HepG2 (cell line): ENCODE results near the gene H1-8. TPM values are rescaled to one million over a fixed set of nuclear protein-coding genes. Genes with fewer than 3 reads are reported as not detected.
A peak's percentile ranks its signal among the peaks of the same experiment; 100 is the strongest.

Source experiments
- ATAC-seq: fragments of 200-7000 bp; cut with Tn5 transposase; 3 replicates; pipeline ENCODE4 v1.9.1; 2020; ENCODE audit warnings: mild to moderate bottlenecking, moderate library complexity
- BruUV-seq: library from RNA; stranded (reverse); fragments of 400-500 nt; replicated peaks from 2 replicates; lab custom pipeline; 2021; lab: Mats Ljungman, UMichigan
- CTCF ChIA-PET: fragments of 300-600 bp; formaldehyde crosslinking; extraction: SDS; loops from one replicate; lab custom pipeline; 2021; ENCODE audit warnings: low total read pairs, inconsistent platforms, low intra/inter-chr PET ratio; lab: Yijun Ruan, JAX
- POLR2A ChIA-PET: fragments of 350-600 bp; sonication (Branson Sonifier 250); formaldehyde crosslinking; loops from one replicate; lab custom pipeline; 2020; ENCODE audit warnings: antibody characterized with exemption, inconsistent platforms; lab: Yijun Ruan, JAX
- DNase-seq: peaks from one replicate; pipeline ENCODE4 v3.0.0-alpha.2; 2015; ENCODE audit warnings: low spot score
- FAIRE-seq: peaks from 3 replicates; lab custom pipeline; 2011; peaks lifted over from hg19 to GRCh38; lab: Jason Lieb, UNC
- H2AFZ ChIP-seq: one replicate; pipeline ENCODE4 v1.6.1; 2011; ENCODE audit warnings: low read length, inconsistent platforms
- H3K27ac ChIP-seq: fragments of 300-600 bp; 3 replicates; pipeline ENCODE4 v1.8.0; 2011; ENCODE audit warnings: mixed run types, mild to moderate bottlenecking, mixed read lengths, low read length, inconsistent platforms; ENCODE audit not compliant: insufficient read depth; ENCODE audit errors: extremely low read length
- H3K27me3 ChIP-seq, 2 experiments: fragments of 200-600 bp in 1 of 2; 2 replicates in 1 of 2; 3 replicates in 1 of 2; pipeline versions ENCODE4 v1.6.0 to v1.8.0; 2011; ENCODE audit warnings: low read length in 2 of 2, mild to moderate bottlenecking in 2 of 2, moderate library complexity in 2 of 2, inconsistent platforms in 1 of 2; ENCODE audit not compliant: insufficient read depth in 2 of 2, control insufficient read depth in 1 of 2
- H3K36me3 ChIP-seq, 2 experiments: fragments of 200-600 bp in 1 of 2; replicated peaks in 1 of 2; 2 replicates in 1 of 2; 3 replicates in 1 of 2; pipeline versions ENCODE4 v1.5.1 to v1.8.0; 2011; ENCODE audit warnings: low read length in 2 of 2, inconsistent platforms in 1 of 2; ENCODE audit not compliant: insufficient read depth in 2 of 2, control insufficient read depth in 1 of 2
- H3K4me1 ChIP-seq: 2 replicates; pipeline ENCODE4 v1.5.1; 2012; ENCODE audit warnings: low read length, inconsistent platforms; ENCODE audit not compliant: insufficient read depth
- H3K4me2 ChIP-seq: 2 replicates; pipeline ENCODE4 v1.6.0; 2011; ENCODE audit warnings: low read depth, low read length, inconsistent platforms
- H3K4me3 ChIP-seq, 3 experiments: fragments of 200-600 bp in 1 of 3; sonication (generic), shearing (Covaris generic) in 1 of 3; replicated peaks in 1 of 3; 2 replicates each; pipeline ENCODE4 v1.5.1; 2011 to 2016; ENCODE audit warnings: low read length in 3 of 3, inconsistent platforms in 2 of 3, low read depth in 2 of 3, mild to moderate bottlenecking in 2 of 3, control low read depth in 1 of 3, mixed read lengths in 1 of 3; ENCODE audit not compliant: insufficient read depth in 1 of 3
- H3K79me2 ChIP-seq: one replicate; pipeline ENCODE4 v1.6.1; 2011; ENCODE audit warnings: low read length, inconsistent platforms; ENCODE audit not compliant: insufficient read depth
- H3K9ac ChIP-seq: 2 replicates; pipeline ENCODE4 v1.6.0; 2011; ENCODE audit warnings: mild to moderate bottlenecking, low read depth, low read length, inconsistent platforms; ENCODE audit not compliant: insufficient read depth
- H3K9me3 ChIP-seq: 2 replicates; pipeline ENCODE4 v1.5.1; 2012; ENCODE audit warnings: mild to moderate bottlenecking, low read length
- H4K20me1 ChIP-seq: 2 replicates; pipeline ENCODE4 v1.6.0; 2011; ENCODE audit warnings: inconsistent platforms, mild to moderate bottlenecking, low read length, moderate library complexity; ENCODE audit not compliant: insufficient read depth
- CREM ChIP-seq, 2 experiments: sonication (generic) in 1 of 2; formaldehyde crosslinking in 1 of 2; IDR thresholded peaks; 2 replicates each; pipeline versions ENCODE4 v1.4.0 to v1.6.1; 2016 to 2020; ENCODE audit warnings: antibody characterized with exemption in 1 of 2, mild to moderate bottlenecking in 1 of 2, missing genetic modification reagents in 1 of 2
- FOXP1 ChIP-seq, 2 experiments: fragments of 450-650 bp in 1 of 2; IDR thresholded peaks; 2 replicates each; pipeline ENCODE4 v1.6.1; 2017 to 2018; ENCODE audit warnings: antibody characterized with exemption in 1 of 2
- SETDB1 ChIP-seq: sonication (generic); formaldehyde crosslinking; IDR thresholded peaks from 2 replicates; pipeline ENCODE4 v1.5.1; 2020; ENCODE audit warnings: missing genetic modification reagents, mild to moderate bottlenecking, borderline replicate concordance
- ZFX ChIP-seq: sonication (generic); formaldehyde crosslinking; IDR thresholded peaks from 2 replicates; pipeline ENCODE4 v1.4.0; 2020; ENCODE audit warnings: mild to moderate bottlenecking, low read depth, missing genetic modification reagents, moderate library complexity
- ZFY ChIP-seq: sonication (generic); formaldehyde crosslinking; IDR thresholded peaks from 2 replicates; pipeline ENCODE4 v1.4.0; 2020; ENCODE audit warnings: missing genetic modification reagents
- ZNF616 ChIP-seq: sonication (generic); formaldehyde crosslinking; IDR thresholded peaks from 2 replicates; pipeline ENCODE4 v1.5.0; 2020; ENCODE audit warnings: low read depth, mild to moderate bottlenecking, missing genetic modification reagents
- WGBS: methylation state at CpG from one replicate; pipeline ENCODE4 v1.1.6; 2017; ENCODE audit warnings: low lambda C conversion rate; 5-methylcytosine and 5-hydroxymethylcytosine counted together
- in situ Hi-C: cut with HindIII; loops from 2 replicates; pipeline ENCODE4 v1.10.0; 2017; ENCODE audit warnings: low pct_unique_long_range_greater_than_20kb; ENCODE audit not compliant: extremely low pct_ligation_motif_present
- intact Hi-C: fragments of 100-400 bp; cut with micrococcal nuclease; formaldehyde crosslinking; loops from one replicate; pipeline ENCODE4 v1.10.0; 2022; ENCODE audit not compliant: unreplicated experiment
- polyA plus RNA-seq, 8 experiments: library from polyadenylated mRNA; depleted of rRNA in 3 of 8; stranded (reverse) in 7 of 8; unstranded in 1 of 8; fragments of >200 nt; fragmentation: Illumina TruSeq in 4 of 8; extraction: Trizol in 4 of 8; gene quantifications; 2 replicates each; pipeline versions ENCODE4 v1.2.1 to v1.2.3, GENCODE V29; 2011 to 2016; ENCODE audit warnings: low read depth in 4 of 8, missing spikeins in 1 of 8, mixed read lengths in 1 of 8; ENCODE audit not compliant: insufficient read depth in 1 of 8
- total RNA-seq, 5 experiments: library from RNA; depleted of rRNA; stranded (reverse); fragments of >200 nt; fragmentation: Illumina TruSeq; extraction: Trizol; gene quantifications; 2 replicates each; pipeline ENCODE4 v1.2.3, GENCODE V29; 2016; ENCODE audit warnings: low read depth in 1 of 5
- TF ChIP-seq, protein P1 (sequence below): sonication (generic); formaldehyde crosslinking; IDR thresholded peaks from 2 replicates; pipeline ENCODE4 v1.4.0; 2020; ENCODE audit warnings: low read depth, mild to moderate bottlenecking, missing genetic modification reagents
- TF ChIP-seq, protein P2 (sequence below), 2 experiments: fragments of 450-650 bp in 1 of 2; sonication (generic) in 1 of 2; formaldehyde crosslinking in 1 of 2; IDR thresholded peaks; 2 replicates each; pipeline versions ENCODE4 v1.6.1 to v1.8.0; 2016 to 2022; ENCODE audit warnings: antibody characterized with exemption in 1 of 2, mild to moderate bottlenecking in 1 of 2, missing genetic modification reagents in 1 of 2
- TF ChIP-seq, protein P3 (sequence below): sonication (generic); formaldehyde crosslinking; IDR thresholded peaks from 2 replicates; pipeline ENCODE4 v1.4.0; 2020; ENCODE audit warnings: missing genetic modification reagents; ENCODE audit errors: not compliant biosample characterization

The H1-8 gene
- total and polyA plus RNA-seq, 2 of the 13 experiments (the other 11 are each of a cell fraction or from before 2014, with no cell fraction given), result 0.08 TPM; not detected in 1

DNA sequence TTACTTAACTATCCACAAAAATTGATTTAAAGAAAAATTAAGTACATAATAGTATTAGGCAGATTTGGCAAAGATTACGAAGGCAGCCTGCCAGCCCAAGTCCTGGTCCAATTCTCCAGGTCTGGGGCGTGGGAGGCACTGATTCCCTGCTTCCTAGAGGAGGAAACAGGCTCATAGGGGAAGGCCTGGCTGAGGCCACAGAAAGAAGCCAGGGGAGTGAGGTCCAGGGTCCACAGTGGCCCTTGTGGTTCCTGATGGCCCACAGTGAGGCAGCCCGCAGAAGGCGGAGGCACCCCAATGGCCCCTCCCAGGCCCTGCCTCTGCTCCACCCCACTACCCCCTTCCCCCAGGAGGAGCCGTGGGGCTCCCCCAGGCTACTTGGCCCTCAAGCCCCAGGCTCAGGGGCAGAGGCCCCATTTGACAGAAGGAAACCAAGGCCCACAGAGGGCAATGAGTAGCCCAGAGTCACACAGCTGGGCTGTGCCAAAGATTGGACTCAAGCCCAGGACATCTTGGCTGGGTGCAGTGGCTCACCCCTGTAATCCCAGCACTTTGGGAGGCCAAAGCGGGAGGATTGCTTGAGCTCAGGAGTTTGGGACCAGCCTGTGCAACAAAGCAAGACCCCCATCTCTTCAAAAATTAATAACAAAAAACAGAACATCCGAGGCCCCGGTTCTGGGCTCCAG lies 21.0 kb downstream of the H1-8 start:
- peak overlapping the region; percentile 4; the same call in 1 of the 2 replicates for H3K9ac ChIP-seq
- intact Hi-C loops, result no loop called here
- WGBS, result 73% methylated on average over 7 of the region's 8 CpGs
- peaks cover 6 to 19% of the 10 kb centered on the region in 2 experiments; a peak in 3 of 5 replicates for H3K36me3 ChIP-seq
- H3K9me3 ChIP-seq, result no peaks in the 10 kb centered on the region
- no peaks in the 10 kb centered on the region; a peak in 1 of 5 replicates for H3K27me3 ChIP-seq
- no peak overlapping the region for H2AFZ ChIP-seq
- DNase-seq (no peak), FAIRE-seq (no peak), ATAC-seq (peak; percentile 63)
- H4K20me1 ChIP-seq, result no peaks in the 10 kb centered on the region
- in situ Hi-C loops, result no loop called here
- H3K79me2 ChIP-seq, result no peaks in the 10 kb centered on the region
- ChIA-PET POLR2A (interaction anchor here (0.6 to 1.0 kb wide), 2 partner anchors 9 to 33 kb away, joined by 3 to 4 read pairs; no protein-coding TSS in a partner anchor), CTCF (no interaction called here)
- peak overlapping the region; percentile 39 for H3K27ac ChIP-seq
- no peak overlapping the region for H3K4me3 ChIP-seq
- BruUV-seq, result no TSS peak
- peak overlapping the region; percentile 8; the same call in 1 of the 2 replicates for H3K4me2 ChIP-seq
- H3K4me1 ChIP-seq, result peaks cover 23% of the 10 kb centered on the region
- TF ChIP-seq, protein P1, sequence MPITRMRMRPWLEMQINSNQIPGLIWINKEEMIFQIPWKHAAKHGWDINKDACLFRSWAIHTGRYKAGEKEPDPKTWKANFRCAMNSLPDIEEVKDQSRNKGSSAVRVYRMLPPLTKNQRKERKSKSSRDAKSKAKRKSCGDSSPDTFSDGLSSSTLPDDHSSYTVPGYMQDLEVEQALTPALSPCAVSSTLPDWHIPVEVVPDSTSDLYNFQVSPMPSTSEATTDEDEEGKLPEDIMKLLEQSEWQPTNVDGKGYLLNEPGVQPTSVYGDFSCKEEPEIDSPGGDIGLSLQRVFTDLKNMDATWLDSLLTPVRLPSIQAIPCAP (CRISPR knock-in tag), result no peak
- TF ChIP-seq ZFY (CRISPR knock-in tag) (peak; percentile 24; the same call in 1 of the 2 replicates), ZFX (CRISPR knock-in tag) (0 out of 2 replicates have a peak, but pooled peaks have one; percentile 8), SETDB1 (no peak), CREM (IDR thresholded peaks at IDR 0.05) (no peak), CREM (CRISPR knock-in tag; IDR thresholded peaks at IDR 0.05) (no peak), ZNF616 (CRISPR knock-in tag) (no peak), FOXP1 (IDR thresholded peaks at IDR 0.05) (no peak), FOXP1 (CRISPR knock-in tag; IDR thresholded peaks at IDR 0.05) (no peak)
- TF ChIP-seq, protein P2, sequence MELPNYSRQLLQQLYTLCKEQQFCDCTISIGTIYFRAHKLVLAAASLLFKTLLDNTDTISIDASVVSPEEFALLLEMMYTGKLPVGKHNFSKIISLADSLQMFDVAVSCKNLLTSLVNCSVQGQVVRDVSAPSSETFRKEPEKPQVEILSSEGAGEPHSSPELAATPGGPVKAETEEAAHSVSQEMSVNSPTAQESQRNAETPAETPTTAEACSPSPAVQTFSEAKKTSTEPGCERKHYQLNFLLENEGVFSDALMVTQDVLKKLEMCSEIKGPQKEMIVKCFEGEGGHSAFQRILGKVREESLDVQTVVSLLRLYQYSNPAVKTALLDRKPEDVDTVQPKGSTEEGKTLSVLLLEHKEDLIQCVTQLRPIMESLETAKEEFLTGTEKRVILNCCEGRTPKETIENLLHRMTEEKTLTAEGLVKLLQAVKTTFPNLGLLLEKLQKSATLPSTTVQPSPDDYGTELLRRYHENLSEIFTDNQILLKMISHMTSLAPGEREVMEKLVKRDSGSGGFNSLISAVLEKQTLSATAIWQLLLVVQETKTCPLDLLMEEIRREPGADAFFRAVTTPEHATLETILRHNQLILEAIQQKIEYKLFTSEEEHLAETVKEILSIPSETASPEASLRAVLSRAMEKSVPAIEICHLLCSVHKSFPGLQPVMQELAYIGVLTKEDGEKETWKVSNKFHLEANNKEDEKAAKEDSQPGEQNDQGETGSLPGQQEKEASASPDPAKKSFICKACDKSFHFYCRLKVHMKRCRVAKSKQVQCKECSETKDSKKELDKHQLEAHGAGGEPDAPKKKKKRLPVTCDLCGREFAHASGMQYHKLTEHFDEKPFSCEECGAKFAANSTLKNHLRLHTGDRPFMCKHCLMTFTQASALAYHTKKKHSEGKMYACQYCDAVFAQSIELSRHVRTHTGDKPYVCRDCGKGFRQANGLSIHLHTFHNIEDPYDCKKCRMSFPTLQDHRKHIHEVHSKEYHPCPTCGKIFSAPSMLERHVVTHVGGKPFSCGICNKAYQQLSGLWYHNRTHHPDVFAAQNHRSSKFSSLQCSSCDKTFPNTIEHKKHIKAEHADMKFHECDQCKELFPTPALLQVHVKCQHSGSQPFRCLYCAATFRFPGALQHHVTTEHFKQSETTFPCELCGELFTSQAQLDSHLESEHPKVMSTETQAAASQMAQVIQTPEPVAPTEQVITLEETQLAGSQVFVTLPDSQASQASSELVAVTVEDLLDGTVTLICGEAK (IDR thresholded peaks at IDR 0.05), result no peak
- TF ChIP-seq, protein P2 (CRISPR knock-in tag; IDR thresholded peaks at IDR 0.05), result no peak
- TF ChIP-seq, protein P3, sequence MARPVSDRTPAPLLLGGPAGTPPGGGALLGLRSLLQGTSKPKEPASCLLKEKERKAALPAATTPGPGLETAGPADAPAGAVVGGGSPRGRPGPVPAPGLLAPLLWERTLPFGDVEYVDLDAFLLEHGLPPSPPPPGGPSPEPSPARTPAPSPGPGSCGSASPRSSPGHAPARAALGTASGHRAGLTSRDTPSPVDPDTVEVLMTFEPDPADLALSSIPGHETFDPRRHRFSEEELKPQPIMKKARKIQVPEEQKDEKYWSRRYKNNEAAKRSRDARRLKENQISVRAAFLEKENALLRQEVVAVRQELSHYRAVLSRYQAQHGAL (CRISPR knock-in tag), result no peak
